Activated CD4-positive, alpha-beta T cell treated with anti-CD3 and anti-CD28 coated beads, Interleukin-2, amount 10 ng/mL, durations not matched to agents 24 days and 14 days (primary cell): Measurements from ENCODE around the gene MUC20. TPM values are rescaled to one million over a fixed set of nuclear protein-coding genes. Genes with fewer than 3 reads are reported as not detected.
"Not testable (repeated sequence)": the region's sequence is repeated elsewhere in the genome, so short reads cannot be mapped to it uniquely, and the experiment has no call there.

Source experiments
- DNase-seq: peaks from one replicate; pipeline ENCODE4 v3.0.0; 2022
- H3K27ac Mint-ChIP-seq: one replicate; pipeline ENCODE4 v1.8.0; 2022; ENCODE audit warnings: mild to moderate bottlenecking, mixed read lengths
- H3K27me3 Mint-ChIP-seq: one replicate; pipeline ENCODE4 v1.8.0; 2022; ENCODE audit warnings: mixed read lengths
- H3K36me3 Mint-ChIP-seq: one replicate; pipeline ENCODE4 v1.8.0; 2022; ENCODE audit warnings: low read depth, mild to moderate bottlenecking, mixed read lengths
- H3K4me1 Mint-ChIP-seq: one replicate; pipeline ENCODE4 v1.8.0; 2021; ENCODE audit warnings: mixed read lengths
- H3K4me3 Mint-ChIP-seq: one replicate; pipeline ENCODE4 v1.8.0; 2022; ENCODE audit warnings: mild to moderate bottlenecking, moderate library complexity, mixed read lengths
- H3K9me3 Mint-ChIP-seq: one replicate; pipeline ENCODE4 v1.8.0; 2021; ENCODE audit warnings: mixed read lengths
- intact Hi-C: fragments of 100-400 bp; cut with micrococcal nuclease; formaldehyde crosslinking; loops from one replicate; pipeline ENCODE4 v1.15.1; 2023
- total RNA-seq: library from RNA; stranded (reverse); gene quantifications from 2 replicates; pipeline ENCODE4 v1.2.3, GENCODE V29; 2022

The MUC20 gene, protein sequence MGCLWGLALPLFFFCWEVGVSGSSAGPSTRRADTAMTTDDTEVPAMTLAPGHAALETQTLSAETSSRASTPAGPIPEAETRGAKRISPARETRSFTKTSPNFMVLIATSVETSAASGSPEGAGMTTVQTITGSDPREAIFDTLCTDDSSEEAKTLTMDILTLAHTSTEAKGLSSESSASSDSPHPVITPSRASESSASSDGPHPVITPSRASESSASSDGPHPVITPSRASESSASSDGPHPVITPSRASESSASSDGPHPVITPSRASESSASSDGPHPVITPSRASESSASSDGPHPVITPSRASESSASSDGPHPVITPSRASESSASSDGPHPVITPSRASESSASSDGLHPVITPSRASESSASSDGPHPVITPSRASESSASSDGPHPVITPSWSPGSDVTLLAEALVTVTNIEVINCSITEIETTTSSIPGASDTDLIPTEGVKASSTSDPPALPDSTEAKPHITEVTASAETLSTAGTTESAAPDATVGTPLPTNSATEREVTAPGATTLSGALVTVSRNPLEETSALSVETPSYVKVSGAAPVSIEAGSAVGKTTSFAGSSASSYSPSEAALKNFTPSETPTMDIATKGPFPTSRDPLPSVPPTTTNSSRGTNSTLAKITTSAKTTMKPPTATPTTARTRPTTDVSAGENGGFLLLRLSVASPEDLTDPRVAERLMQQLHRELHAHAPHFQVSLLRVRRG
- total RNA-seq = 2.9 and 3.7 TPM in 2 replicates

DNA sequence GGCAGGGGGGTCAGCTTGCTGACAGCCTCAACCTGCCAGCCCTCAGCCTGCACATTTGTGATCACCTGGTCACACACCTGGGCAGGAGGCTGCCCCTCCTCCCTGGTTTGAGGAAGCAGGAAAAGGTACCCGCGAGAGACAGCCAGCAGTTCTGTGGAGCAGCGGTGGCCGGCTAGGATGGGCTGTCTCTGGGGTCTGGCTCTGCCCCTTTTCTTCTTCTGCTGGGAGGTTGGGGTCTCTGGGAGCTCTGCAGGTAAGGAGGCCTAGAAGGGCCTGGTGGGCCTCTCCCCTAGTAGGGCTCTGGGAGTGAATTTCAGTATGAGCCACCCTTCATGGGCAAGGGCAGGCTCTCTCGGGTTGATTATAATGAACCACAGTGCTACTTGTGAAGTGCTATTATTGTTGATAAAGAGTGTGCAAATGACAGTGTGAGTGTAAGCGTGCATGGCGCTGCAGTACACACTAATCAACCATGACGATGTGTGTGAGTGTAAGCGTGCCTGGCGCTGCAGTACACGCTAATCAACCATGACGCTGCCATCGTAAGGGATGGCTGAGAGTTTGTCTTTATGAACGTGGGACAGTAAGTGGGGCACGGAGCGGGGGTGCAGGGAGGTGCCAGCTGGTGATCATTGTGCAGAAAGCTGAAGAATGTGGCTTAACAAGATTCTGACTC lies at the start of gene MUC20:
Gene MUC20 (plus strand): TSS at position 148 of the 676 bp plus-strand sequence. CDS start 30 bp downstream, at position 178.
- H3K36me3 Mint-ChIP-seq, H3K4me3 Mint-ChIP-seq, H3K27me3 Mint-ChIP-seq, DNase-seq, H3K9me3 Mint-ChIP-seq, H3K4me1 Mint-ChIP-seq: not testable (repeated sequence)
- intact Hi-C loops = loop anchor here (2.0 kb wide), 1 partner anchor 106 kb away; no protein-coding TSS in a partner anchor
- peak within 1 kb of the TSS; percentile 1 for H3K27ac Mint-ChIP-seq

DNA sequence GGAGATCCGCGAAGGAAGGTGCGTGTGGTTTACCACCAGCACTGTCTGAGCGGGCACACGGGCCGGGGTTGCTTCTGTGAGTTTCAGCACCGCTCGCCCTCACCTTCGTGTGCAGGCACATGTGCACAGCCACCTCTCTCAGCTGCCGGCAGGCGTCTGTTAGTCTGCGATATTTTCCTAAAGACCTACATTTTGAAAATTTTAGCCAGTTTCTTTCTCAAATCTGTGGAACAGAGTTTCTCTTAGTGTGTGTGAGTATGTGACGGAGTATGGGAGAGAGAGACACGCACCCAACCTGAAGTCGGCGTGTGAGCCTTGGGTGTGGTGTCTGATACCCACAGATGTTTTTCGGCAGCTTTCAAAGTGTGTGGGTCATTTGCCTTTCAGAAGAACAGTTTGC lies 49.5 kb upstream of the MUC20 start:
- H3K4me1 Mint-ChIP-seq, H3K27ac Mint-ChIP-seq, H3K27me3 Mint-ChIP-seq, H3K4me3 Mint-ChIP-seq, DNase-seq, intact Hi-C loops, H3K9me3 Mint-ChIP-seq: not testable (repeated sequence)
- H3K36me3 Mint-ChIP-seq = peaks cover 37% of the 10 kb centered on the region

DNA sequence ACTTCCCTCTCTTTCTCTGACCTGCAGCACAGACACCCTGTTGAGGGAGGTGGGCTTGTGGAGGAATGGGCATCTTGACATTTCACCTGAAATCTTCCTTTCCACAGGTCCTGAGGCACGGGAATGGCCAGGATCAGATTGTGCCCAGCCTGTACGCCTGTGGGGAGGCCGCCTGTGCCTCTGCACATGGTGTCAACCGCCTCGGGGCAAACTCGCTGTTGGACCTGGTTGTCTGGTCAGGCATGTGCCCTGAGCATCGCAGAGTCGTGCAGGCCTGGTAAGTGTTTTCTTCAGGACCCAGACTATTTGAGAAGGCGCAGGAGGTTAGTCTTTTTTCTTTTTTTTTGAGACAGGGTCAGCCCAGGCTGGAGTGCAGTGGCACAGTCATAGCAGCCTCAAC lies 47.1 kb upstream of the MUC20 start:
- DNase-seq = not testable (repeated sequence)

DNA sequence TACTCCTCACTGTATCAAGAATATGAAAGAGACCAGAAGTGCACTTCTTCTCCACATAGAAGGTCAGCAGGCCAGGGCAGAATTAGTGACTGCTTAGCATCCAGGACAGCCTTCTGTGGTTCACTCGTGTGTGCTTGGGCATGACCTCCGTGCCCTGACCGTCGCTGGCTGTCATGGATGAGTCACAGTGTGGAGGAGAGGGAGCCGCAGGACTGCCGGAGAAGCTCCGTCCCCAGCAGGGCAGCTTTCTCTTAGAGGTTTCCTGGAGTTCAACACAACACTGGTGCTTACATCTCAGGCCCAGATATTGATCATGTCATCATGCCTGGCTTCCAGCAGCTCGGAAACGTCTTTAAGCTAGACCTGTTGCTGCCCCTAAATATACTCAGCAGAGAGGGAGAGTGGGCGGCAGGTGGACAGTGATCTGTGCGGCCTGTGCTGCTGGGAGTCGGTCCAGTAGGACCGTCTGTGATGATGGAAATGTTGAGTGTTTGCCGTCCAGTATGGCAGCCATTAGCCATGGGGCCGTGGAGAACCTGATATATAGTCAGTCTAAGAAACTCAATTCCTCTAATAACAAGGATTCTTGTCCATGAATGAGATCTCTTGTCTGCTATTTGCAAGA lies 42.3 kb upstream of the MUC20 start:
- not testable (repeated sequence) for H3K4me3 Mint-ChIP-seq, H3K27ac Mint-ChIP-seq
- H3K36me3 Mint-ChIP-seq = peaks cover 40% of the 10 kb centered on the region

More for the DNA sequence above, 47.1 kb upstream of the MUC20 start:
- H3K4me3 Mint-ChIP-seq, H3K27me3 Mint-ChIP-seq, H3K4me1 Mint-ChIP-seq, H3K27ac Mint-ChIP-seq, intact Hi-C loops, H3K9me3 Mint-ChIP-seq: not testable (repeated sequence)
- H3K36me3 Mint-ChIP-seq = peaks cover 45% of the 10 kb centered on the region

DNA sequence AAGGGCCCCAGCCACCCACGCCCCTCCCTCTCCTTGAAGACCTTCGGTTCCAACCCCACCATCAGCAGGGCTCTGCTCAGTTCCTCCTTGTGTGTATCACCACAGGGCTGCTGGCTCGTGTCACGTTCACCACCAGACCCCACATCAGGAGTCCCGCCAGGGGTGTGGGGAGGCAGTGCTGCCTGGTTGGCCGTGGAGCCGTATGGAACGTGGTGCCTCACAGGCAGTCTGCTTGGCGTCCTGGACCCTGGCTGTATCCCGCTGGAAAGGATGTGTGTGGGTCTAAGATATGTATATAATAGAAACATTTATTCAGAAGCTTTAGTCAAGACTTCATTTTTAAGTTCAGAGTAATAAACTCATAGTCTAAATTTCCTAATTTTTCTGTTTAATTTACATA lies 40.1 kb upstream of the MUC20 start:
- H3K4me1 Mint-ChIP-seq, intact Hi-C loops, H3K27ac Mint-ChIP-seq, H3K4me3 Mint-ChIP-seq, DNase-seq, H3K27me3 Mint-ChIP-seq, H3K9me3 Mint-ChIP-seq: not testable (repeated sequence)
- H3K36me3 Mint-ChIP-seq = peaks cover 46% of the 10 kb centered on the region

More for the DNA sequence above, 42.3 kb upstream of the MUC20 start:
- H3K4me1 Mint-ChIP-seq, H3K27me3 Mint-ChIP-seq, intact Hi-C loops, DNase-seq, H3K9me3 Mint-ChIP-seq: not testable (repeated sequence)

DNA sequence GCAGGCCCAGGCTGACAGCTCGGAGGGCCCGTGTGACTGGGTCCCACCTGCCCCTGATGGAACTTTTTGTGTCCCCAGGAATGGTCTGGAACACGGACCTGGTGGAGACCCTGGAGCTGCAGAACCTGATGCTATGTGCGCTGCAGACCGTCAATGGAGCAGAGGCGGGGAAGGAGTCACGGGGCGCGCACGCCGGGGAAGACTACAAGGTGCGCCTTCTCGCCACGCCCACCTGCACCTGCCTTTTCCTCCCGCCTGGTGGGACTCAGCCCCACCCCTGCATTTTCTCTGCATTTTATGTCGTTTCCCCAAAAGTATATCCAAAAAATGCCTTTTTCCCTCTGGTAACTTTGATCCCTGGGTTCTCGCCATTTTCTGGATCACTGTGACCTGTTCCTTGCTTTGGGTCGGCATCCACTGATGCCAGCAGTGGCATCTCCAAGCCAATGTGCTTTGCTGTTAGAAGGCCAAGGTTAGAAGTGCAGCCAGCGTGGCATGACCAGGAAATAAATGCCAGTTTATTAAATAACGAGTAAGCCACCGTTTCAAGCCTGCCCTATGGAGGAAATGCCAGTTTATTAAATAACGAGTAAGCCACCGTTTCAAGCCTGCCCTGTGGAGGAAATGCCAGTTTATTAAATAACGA lies 39.2 kb upstream of the MUC20 start:
- H3K4me3 Mint-ChIP-seq, H3K27ac Mint-ChIP-seq, H3K4me1 Mint-ChIP-seq, DNase-seq, H3K27me3 Mint-ChIP-seq, H3K9me3 Mint-ChIP-seq, intact Hi-C loops: not testable (repeated sequence)
- peaks cover 52% of the 10 kb centered on the region for H3K36me3 Mint-ChIP-seq

DNA sequence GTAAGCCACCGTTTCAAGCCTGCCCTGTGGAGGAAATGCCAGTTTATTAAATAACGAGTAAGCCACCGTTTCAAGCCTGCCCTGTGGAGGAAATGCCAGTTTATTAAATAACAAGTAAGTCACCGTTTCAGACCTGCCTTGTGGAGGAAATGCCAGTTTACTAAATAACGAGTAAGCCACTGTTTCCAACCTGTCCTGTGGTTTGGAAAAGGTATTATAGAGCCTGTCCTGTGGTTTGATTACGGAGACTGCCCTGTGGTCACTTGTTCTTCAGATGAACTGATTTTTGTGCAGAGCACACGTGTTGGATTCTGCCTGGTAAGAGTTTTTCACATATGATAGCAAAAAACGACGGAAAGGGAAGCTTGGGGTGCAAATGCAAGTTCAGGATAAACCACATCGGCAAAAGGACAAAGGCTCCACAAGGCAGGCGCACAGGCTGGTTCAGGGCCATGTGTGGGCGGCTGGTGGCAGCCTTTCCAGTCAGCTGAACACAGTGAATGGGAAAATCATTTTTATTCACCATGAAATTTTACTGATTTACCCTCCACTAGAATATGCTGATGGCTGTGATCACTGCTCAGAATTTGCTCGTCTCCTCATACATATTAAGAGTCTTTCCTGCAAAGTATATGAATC lies 38.6 kb upstream of the MUC20 start:
- H3K27me3 Mint-ChIP-seq, H3K27ac Mint-ChIP-seq, intact Hi-C loops, H3K9me3 Mint-ChIP-seq, H3K4me1 Mint-ChIP-seq, DNase-seq, H3K4me3 Mint-ChIP-seq: not testable (repeated sequence)
- peaks cover 56% of the 10 kb centered on the region for H3K36me3 Mint-ChIP-seq

DNA sequence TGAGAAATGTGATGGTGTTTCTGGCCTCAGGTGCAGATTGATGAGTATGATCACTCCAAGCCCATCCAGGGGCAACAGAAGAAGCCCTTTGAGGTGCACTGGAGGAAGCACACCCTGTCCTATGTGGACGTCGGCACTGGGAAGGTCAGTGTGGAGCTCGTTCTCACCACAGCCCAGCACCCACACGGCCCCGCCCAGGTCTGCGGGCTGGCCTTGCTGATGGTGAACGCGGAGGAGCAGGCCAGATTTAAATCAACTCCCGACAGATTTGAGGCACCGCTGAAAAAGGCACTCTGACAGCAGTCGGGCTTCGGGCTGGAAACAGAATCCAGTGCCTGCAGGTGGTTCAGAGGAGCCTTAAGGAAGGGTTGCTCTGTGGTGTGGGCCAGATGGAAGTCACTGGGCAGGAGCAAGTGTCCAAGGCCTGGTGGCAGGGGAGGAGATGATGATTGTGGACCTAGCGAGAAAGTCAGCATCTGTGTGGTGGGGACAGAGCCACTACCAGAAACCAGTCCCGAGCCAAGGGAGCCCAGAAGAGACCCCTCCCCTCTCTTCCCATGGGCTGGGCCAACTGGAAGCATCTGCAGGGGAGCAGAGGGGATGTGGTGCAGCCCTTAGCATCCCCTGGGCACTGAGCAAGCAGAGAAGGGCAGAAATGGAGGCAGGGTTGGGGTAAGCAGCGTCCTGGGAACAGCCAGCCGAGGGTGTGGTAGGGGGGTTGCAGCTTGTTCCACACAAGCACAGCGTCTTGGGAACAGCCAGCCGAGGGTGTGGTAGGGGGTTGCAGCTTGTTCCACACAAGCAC lies 36.9 kb upstream of the MUC20 start:
- H3K27me3 Mint-ChIP-seq, DNase-seq, intact Hi-C loops, H3K9me3 Mint-ChIP-seq, H3K4me3 Mint-ChIP-seq: not testable (repeated sequence)
- peak overlapping the region; percentile 52 for H3K27ac Mint-ChIP-seq
- peaks cover 12% of the 10 kb centered on the region for H3K4me1 Mint-ChIP-seq
- peaks cover 48% of the 10 kb centered on the region for H3K36me3 Mint-ChIP-seq

DNA sequence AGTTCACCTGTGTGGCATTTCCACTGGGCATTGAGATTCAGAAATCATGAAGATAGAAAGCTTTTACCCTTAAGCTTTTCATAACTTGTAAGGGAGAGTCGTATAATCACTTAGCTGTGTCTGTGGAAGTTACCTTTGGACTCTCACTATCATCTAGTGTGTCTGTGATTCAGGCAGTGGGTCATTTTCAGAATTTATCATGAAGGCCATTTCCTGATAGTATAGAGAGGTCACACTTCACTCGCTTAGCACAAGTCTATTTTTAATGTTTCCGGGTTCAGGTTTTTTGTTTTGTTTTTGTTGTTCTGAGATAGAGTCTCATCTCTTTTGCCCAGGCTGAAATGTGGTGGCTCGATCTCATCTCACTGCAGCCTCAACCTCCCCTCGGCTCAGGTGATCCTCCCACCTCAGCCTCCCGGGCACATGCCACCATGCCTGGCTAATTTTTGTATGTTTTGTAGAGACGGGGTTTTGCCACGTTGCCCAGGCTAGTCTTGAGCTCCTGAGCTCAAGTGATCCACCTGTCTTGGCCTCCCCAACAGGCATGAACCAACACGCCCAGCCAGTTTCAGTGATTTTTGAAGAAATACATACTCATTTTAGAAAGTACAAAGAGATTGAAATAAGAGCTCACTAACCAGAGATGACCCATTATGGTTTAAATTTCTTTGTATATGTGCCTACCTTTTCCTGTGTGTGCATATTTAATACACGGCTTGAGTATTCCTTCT lies 36.1 kb upstream of the MUC20 start:
- not testable (repeated sequence) for H3K9me3 Mint-ChIP-seq, H3K4me3 Mint-ChIP-seq, DNase-seq, H3K27me3 Mint-ChIP-seq
- Mint-ChIP-seq H3K36me3 (peaks cover 50% of the 10 kb centered on the region), H3K4me1 (peaks cover 15% of the 10 kb centered on the region), H3K27ac (peak overlapping the region; percentile 73)
- intact Hi-C loops = loop anchor here (5.0 kb wide), 1 partner anchor 278 kb away; no protein-coding TSS in a partner anchor

DNA sequence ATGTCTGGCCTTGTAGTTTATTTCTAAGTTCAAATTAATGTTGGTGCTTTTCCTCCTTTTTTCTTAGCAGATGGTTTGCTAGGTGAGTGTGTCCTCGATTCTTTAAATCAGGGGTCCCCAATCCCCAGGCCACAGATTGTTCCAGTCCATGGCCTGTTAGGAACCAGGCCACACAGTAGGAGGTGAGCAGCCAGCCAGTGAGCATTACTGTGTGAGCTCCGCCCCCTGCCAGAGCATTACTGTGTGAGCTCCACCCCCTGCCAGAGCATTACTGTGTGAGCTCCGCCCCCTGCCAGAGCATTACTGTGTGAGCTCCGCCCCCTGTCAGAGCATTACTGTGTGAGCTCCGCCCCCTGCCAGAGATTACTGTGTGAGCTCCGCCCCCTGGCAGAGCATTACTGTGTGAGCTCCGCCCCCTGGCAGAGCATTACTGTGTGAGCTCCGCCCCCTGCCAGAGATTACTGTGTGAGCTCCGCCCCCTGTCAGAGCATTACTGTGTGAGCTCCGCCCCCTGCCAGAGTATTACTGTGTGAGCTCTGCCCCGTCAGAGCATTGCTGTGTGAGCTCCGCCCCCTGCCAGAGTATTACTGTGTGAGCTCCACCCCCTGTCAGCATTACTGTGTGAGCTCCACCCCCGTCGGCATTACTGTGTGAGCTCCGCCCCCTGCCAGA lies 34.1 kb upstream of the MUC20 start:
- peak overlapping the region; percentile 55 for H3K27ac Mint-ChIP-seq
- H3K36me3 Mint-ChIP-seq = peaks cover 57% of the 10 kb centered on the region
- peaks cover 23% of the 10 kb centered on the region for H3K4me1 Mint-ChIP-seq
- H3K27me3 Mint-ChIP-seq, H3K4me3 Mint-ChIP-seq, H3K9me3 Mint-ChIP-seq: not testable (repeated sequence)
- DNase-seq = peak; percentile 75
- intact Hi-C loops = loop anchor here (5.0 kb wide), 1 partner anchor 276 kb away; no protein-coding TSS in a partner anchor

DNA sequence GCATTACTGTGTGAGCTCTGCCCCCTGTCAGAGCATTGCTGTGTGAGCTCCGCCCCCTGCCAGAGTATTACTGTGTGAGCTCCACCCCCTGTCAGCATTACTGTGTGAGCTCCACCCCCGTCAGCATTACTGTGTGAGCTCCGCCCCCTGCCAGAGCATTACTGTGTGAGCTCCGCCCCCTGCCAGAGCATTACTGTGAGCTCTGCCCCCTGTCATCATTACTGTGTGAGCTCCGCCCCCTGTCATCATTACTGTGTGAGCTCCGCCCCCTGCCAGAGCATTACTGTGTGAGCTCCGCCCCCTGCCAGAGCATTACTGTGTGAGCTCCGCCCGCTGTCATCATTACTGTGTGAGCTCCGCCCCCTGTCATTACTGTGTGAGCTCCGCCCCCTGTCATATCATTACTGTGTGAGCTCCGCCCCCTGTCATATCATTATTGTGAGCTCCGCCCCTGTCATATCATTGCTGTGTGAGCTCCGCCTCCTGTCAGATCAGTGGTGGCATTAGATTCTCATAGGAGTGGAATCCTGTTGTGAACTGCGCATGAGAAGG lies 33.5 kb upstream of the MUC20 start:
- peak; percentile 89 for DNase-seq
- H3K4me1 Mint-ChIP-seq = peaks cover 29% of the 10 kb centered on the region
- not testable (repeated sequence) for H3K27me3 Mint-ChIP-seq, H3K9me3 Mint-ChIP-seq, H3K4me3 Mint-ChIP-seq
- H3K27ac Mint-ChIP-seq = peak overlapping the region; percentile 2
- peaks cover 60% of the 10 kb centered on the region for H3K36me3 Mint-ChIP-seq
- intact Hi-C loops = loop anchor here (5.0 kb wide), 1 partner anchor 275 kb away; no protein-coding TSS in a partner anchor
